ENCODE results near the gene HS3ST2. TPM values are rescaled to one million over a fixed set of nuclear protein-coding genes. Genes with fewer than 3 reads are reported as not detected.

Gene HS3ST2
- total and polyA plus RNA-seq, 2 of the 8 experiments (the other 6 are each of a cell fraction or from before 2014, with no cell fraction given): 1.7 to 3.7 TPM

GRCh38 chr16:22781480-22781879 lies 32.5 kb upstream of the HS3ST2 start:
- H3K4ac ChIP-seq (replicated peaks; ENCODE audit: insufficient read length, low read depth, low read length): no peak overlapping the region
- H4K8ac ChIP-seq (ENCODE audit: extremely low read depth, insufficient read depth, low read length): no peak overlapping the region
- H3K36me3 ChIP-seq (ENCODE audit: control insufficient read depth in 2 of 4, insufficient read depth in 4 of 4, low read length in 3 of 4): no peaks in the 10 kb centered on the region
- no peak overlapping the region for H2BK5ac ChIP-seq (ENCODE audit: low read depth, low read length)
- H2BK15ac ChIP-seq (ENCODE audit: low read length): no peak overlapping the region
- WGBS, 2 experiments (ENCODE audit: extremely low coverage in 1 of 2, insufficient coverage in 1 of 2, insufficient read length in 1 of 2, insufficient replicate concordance in 2 of 2, low coverage in 1 of 2, low lambda C conversion rate in 2 of 2, missing lambda C conversion rate in 1 of 2): 88% methylated on average over 8 of the region's 8 CpGs; no CpG with 5 or more reads in 1 of the 2 experiments
- FAIRE-seq: no peak
- H3K4me1 ChIP-seq (replicated peaks in 1 of 4; ENCODE audit: control insufficient read depth in 3 of 4, insufficient read depth in 4 of 4, low read length in 3 of 4): peaks cover 0 to 7% (median 6%) of the 10 kb centered on the region in 4 experiments; a peak in 3 of 7 replicates
- DNase-seq (ENCODE audit: low read depth in 1 of 2, low spot score in 2 of 2): no peak
- H2AK5ac ChIP-seq (ENCODE audit: low read depth, low read length): no peak overlapping the region
- H3K79me1 ChIP-seq (ENCODE audit: low read depth, low read length): no peaks in the 10 kb centered on the region
- no peak overlapping the region for H3K14ac ChIP-seq (ENCODE audit: insufficient read length)
- no peaks in the 10 kb centered on the region for H4K20me1 ChIP-seq (replicated peaks in 1 of 2; ENCODE audit: control insufficient read depth in 1 of 2, insufficient read depth in 2 of 2, low read length in 2 of 2)
- no peak overlapping the region for H2BK20ac ChIP-seq (ENCODE audit: low read length)
- no peak overlapping the region for H2BK12ac ChIP-seq (ENCODE audit: low read depth, low read length)
- no peak overlapping the region for H4K5ac ChIP-seq (ENCODE audit: insufficient read length, low read depth, low read length)
- no peaks in the 10 kb centered on the region; the same call in 1 of the 2 replicates for H3K23me2 ChIP-seq (ENCODE audit: low read depth, low read length)
- H2AFZ ChIP-seq (ENCODE audit: low read length): no peak overlapping the region
- H3K9me3 ChIP-seq (ENCODE audit: insufficient read depth in 2 of 2, low read depth in 1 of 2, low read length in 1 of 2): no peaks in the 10 kb centered on the region
- no peak overlapping the region for H4K91ac ChIP-seq (replicated peaks; ENCODE audit: insufficient read length, low read length)
- no peak overlapping the region for H3K18ac ChIP-seq (ENCODE audit: extremely low read depth, low read length)
- H3K23ac ChIP-seq (ENCODE audit: insufficient read length): no peak overlapping the region
- CTCF ChIA-PET (ENCODE audit: partially characterized antibody): no interaction called here
- H3K79me2 ChIP-seq (ENCODE audit: control insufficient read depth in 1 of 2, insufficient read depth in 2 of 2, low read length in 2 of 2): no peaks in the 10 kb centered on the region
- H3K4me3 ChIP-seq (ENCODE audit: extremely low read depth in 1 of 4, insufficient read depth in 2 of 4, low read depth in 3 of 4, low read length in 4 of 4): no peak overlapping the region
- no peaks in the 10 kb centered on the region for H3K27me3 ChIP-seq (replicated peaks in 1 of 4; ENCODE audit: control insufficient read depth in 3 of 4, extremely low read depth in 1 of 4, insufficient read depth in 3 of 4, low read length in 3 of 4)
- no peak overlapping the region for H3K4me2 ChIP-seq (ENCODE audit: insufficient read depth in 1 of 2, low read depth in 2 of 2, low read length in 2 of 2)
- no peak overlapping the region for H3K27ac ChIP-seq (ENCODE audit: low read depth, low read length)
- no peak overlapping the region for H2BK120ac ChIP-seq (replicated peaks; ENCODE audit: low read depth, low read length)
- POLR2A ChIA-PET (ENCODE audit: partially characterized antibody): no interaction called here
- H3K56ac ChIP-seq (replicated peaks; ENCODE audit: insufficient read length, low read depth, low read length): no peak overlapping the region
- H3K9ac ChIP-seq (replicated peaks in 1 of 4; ENCODE audit: extremely low read depth in 1 of 4, low read depth in 3 of 4, low read length in 3 of 4): no peak overlapping the region
- TF ChIP-seq RBBP5 (IDR thresholded peaks at IDR 0.05; ENCODE audit: borderline replicate concordance, low read depth, low read length) (no peak), YY1 (IDR thresholded peaks at IDR 0.05; ENCODE audit: low read depth, low read length) (no peak), CEBPB (IDR thresholded peaks at IDR 0.05; ENCODE audit: low read depth, low read length) (no peak), CHD2 (IDR thresholded peaks at IDR 0.05; ENCODE audit: low read length) (no peak), TAF1 (IDR thresholded peaks at IDR 0.05; ENCODE audit: low read depth, low read length) (no peak), POU5F1 (IDR thresholded peaks at IDR 0.05; ENCODE audit: low read depth, low read length) (no peak), SP2 (IDR thresholded peaks at IDR 0.05; ENCODE audit: low read length) (no peak)
